LHCN-M2 (cell line): Measurements from ENCODE around the gene SEPTIN11. TPM values are rescaled to one million over a fixed set of nuclear protein-coding genes. Genes with fewer than 3 reads are reported as not detected.
A peak's percentile ranks its signal among the peaks of the same experiment; 100 is the strongest.

Experiments
- DNase-seq: peaks from one replicate; pipeline ENCODE4 v3.0.0-alpha.2; 2012; ENCODE audit warnings: low read depth
- polyA plus RNA-seq: library from polyadenylated mRNA; unstranded; fragments of >200 nt; gene quantifications from one replicate; pipeline ENCODE4 v1.2.1, GENCODE V29; 2012; ENCODE audit warnings: missing spikeins
- total RNA-seq: library from RNA; depleted of rRNA; stranded (reverse); fragments of >200 nt; gene quantifications from 2 replicates; pipeline ENCODE4 v1.2.3, GENCODE V29; 2014; rRNA removed

SEPTIN11 gene
- total RNA-seq: 188 and 202 TPM in 2 replicates
- polyA plus RNA-seq: 173 TPM

- peak; percentile 95 for DNase-seq
These were observed at the start of gene SEPTIN11 for GRCh38 chr4:76949276-76950051. Gene SEPTIN11, plus strand, starts transcription at chr4:76949752. Its CDS starts 152 bp downstream, at chr4:76949904.

DNA sequence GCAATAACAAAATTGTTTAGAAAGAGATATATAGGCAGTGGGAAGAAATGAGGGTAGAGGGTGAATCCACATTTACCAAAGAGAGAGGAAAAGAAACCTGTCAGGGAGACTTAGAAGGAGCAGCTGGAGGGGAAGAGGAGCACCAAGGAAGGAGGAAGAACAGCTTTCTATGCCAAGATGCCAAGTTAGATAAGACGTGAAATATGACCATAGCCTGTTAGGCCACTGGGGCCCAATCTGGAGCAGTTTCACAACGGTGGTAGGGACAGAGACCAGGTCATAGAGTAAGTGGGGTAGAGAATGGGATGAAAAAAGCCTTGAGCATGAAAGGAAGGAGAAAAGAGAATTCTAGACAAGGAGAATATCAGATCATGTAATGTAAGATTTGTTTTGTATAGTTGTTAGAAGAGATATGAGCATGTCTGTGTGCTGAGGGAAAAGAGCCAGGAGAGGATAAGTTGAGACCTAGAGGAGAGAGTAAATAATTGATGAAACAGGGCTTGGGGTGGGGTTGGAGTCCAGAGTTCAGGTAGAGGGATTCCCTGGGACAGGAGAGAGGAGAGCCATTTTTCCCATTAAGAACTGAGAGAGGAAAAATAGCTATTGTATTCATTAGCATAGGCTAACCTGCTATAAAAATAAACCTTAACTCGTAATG, 47.2 kb upstream of the SEPTIN11 start:
- no peak for DNase-seq

DNA sequence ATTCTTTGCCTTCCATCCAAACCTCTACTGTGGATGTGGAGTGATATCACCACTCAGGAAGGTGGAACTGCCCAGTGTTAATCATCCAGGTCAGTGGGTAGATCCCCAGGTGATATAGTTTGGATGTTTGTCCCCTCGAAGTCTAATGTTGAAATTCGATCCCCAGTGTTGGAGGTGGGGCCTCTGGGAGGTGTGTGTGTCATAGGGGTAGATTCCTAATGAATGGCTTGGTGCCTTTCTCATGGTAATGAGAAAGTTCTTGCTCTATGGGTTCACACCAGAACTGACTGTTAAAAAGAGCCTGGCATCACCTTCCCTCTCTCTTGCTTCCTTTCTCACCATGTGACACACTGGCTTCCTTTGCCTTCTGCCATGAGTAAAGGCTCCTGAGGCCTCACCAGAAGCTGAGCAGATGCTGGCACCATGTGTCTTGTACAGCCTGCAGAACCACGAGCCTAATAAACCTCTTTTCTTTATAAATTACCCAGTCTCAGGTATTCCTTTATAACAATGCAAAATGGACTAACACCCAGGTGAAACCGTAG, 44.8 kb upstream of the SEPTIN11 start:
- no peak for DNase-seq

- peak; percentile 55 for DNase-seq
These were observed 44.0 kb upstream of the SEPTIN11 start for GRCh38 chr4:76905521-76905920.

GRCh38 chr4:76909711-76910110, 39.8 kb upstream of the SEPTIN11 start:
- no peak for DNase-seq

DNA sequence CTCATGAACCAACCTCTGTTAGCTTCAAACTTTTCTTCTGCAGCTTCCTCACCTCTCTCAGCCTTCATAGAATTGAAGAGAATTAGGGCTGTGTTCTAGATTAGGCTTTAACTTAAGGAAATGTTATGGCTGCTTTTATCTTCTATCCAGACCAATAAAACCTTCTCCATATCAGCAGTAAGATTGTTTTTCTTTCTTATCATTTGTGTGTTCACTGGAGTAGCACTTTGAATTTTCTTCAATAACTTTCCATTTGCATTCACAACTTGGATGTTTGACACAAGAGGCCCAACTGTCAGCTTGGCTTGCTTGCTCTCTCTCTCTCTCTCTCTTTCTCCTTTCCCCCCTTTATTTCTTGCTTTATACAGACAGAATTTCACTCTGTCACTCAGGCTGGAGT, 28.8 kb upstream of the SEPTIN11 start:
- no peak for DNase-seq

GRCh38 chr4:76923619-76924357, 25.8 kb upstream of the SEPTIN11 start:
- no peak for DNase-seq

DNA sequence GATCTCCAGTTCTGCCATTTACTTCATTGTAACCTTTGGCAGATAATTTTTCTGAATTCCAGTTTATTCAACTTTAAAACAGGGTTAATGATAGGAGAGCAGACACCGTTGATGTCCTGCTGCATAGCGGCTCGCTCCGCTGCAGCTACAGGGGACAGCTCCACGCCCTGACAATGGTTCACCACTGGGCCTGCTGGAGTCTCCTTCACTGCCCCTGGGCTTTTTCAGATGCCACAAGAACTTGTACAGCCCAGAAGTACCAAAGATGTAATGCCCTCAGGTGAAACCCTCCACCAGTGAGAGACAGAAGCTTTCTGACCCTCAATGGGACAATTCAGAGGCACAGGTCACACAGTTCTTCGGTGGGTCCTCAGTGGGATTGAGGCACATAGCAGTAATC, 22.7 kb upstream of the SEPTIN11 start:
- DNase-seq: no peak

DNA sequence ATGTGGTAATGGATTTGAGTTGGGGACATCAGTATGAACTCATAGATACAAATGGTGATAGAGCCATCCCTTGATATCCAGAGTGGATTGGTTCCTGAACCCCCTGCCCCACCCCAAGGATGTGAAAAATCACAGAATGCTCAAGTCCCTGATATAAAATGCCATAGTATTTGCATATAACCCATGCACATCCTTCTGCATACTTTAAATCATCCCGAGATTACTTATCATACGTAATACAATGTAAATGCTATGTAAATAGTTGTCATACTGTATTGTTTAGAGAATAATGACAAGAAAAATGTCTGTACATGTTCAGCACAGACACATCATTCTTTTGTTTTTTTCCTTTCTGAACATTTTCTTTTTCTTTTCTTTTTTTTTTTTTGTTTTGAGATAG, 18.9 kb upstream of the SEPTIN11 start:
- no peak for DNase-seq

GRCh38 chr4:76931087-76931486, 18.5 kb upstream of the SEPTIN11 start:
- peak; percentile 39 for DNase-seq

DNA sequence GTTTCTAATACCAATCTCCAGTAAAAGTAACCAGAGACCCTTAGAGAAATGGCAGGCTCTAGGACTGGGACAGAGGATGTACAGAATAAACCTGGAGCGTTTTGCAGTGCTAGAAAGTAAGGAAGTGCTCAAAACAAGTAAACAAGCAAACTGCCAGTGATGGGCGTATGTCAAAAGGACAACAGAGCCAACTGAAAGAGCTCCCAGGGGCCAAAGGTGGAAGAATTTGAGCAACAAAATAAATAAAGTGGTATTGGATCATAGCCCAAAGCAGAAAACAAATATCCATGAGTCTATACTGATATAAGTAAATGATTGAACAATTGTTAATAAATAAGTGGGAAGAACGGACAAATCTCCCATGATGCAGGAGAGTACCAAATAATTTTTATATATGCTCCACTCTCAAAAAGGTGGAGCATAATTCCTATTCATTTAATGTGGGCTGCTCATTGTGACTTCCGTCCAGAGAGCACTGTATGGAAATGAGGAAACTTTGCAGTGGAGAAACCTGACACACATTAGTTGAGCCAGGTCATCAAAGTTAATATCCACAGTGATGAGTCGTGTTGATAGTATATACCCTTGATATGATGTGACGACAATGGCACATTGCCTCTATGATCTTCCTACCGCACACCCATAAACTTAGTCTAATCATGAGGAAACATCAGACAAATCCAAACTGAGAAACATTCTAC, 17.8 kb upstream of the SEPTIN11 start:
- DNase-seq: no peak

DNA sequence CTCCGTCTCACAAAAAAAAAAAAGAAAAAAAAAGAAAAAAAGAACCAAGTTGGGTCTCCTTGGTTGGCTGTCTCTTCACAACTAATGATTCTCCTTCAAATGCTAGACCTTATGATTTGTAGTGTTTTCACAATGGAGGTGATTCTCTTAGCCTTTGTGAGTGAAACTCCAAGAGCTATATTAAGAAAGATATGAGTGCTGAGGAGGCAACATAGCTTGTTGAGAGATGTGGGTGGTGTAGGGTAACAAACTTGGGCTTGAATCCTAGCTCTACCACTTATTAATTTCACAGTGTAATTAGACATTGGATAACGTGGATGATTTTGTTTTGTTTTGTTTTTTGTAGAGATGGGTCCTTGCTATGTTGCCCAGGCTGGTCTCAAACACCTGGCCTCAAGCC, 10.4 kb upstream of the SEPTIN11 start:
- DNase-seq: no peak

GRCh38 chr4:76943129-76943620, 6.4 kb upstream of the SEPTIN11 start:
- DNase-seq: peak; percentile 48

GRCh38 chr4:76943790-76944189, 5.8 kb upstream of the SEPTIN11 start:
- DNase-seq: no peak

DNA sequence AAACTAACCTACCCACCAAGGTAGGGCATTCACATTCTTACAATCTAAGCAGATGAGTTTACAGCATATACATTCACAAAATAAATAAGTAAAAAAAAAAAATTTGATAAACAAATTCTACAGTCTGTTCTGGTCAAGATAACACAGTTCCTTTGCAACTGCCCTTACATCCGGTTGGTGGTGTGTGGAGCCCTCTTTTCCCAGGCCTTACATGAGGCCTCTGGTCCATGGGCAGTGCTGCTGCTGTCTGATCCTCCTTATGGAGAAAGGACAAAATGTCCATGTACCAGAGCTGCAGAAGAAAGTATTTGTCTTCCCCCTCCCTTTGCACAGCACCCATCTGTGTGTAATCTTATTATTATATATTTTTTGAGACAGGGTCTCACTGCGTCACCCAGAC, 2.2 kb upstream of the SEPTIN11 start:
- no peak for DNase-seq

DNA sequence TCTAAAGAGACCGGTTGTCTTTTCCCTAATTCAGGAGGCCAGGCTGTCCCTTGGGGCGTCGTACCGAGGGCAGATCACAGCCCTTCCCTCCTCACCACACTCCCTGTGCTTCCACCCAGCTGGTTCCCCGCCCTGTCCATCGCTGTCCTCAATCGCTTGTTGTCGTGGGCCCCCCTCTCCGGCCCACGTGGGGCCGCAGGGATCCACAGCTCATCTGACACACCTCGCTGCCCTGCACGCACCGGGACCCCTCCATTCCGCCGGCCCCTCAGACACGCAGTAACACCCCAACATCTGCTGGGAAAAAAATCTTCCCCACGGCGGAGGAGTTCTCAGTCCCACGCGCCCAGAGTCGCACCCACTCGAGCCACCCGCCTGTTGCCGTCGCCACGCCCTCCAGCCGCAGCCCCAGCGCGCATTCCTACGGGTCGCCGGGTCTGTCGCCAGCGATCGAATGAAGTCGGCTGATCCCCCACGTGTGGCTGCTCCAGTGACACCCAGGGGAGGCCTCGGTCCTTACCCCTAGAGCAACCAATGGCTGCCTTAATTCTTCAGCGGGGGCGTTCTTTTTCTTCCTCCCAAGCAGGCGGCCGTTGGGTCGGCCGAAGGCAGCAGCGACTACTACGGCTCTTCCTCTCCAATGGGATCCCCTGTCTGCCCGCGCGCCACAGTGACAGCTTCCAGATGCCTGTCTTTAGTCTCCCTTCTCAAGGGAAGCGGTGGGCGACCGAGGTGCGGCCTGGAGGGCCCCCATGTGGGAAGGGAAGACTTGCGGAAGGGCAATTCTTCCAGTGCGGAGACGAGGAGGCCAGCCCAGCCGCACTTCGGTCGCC, 893 bp upstream of the SEPTIN11 start:
- peak; percentile 75 for DNase-seq

- DNase-seq: peak; percentile 54
These were observed 752 bp downstream of the SEPTIN11 start for GRCh38 chr4:76950052-76950955.

DNA sequence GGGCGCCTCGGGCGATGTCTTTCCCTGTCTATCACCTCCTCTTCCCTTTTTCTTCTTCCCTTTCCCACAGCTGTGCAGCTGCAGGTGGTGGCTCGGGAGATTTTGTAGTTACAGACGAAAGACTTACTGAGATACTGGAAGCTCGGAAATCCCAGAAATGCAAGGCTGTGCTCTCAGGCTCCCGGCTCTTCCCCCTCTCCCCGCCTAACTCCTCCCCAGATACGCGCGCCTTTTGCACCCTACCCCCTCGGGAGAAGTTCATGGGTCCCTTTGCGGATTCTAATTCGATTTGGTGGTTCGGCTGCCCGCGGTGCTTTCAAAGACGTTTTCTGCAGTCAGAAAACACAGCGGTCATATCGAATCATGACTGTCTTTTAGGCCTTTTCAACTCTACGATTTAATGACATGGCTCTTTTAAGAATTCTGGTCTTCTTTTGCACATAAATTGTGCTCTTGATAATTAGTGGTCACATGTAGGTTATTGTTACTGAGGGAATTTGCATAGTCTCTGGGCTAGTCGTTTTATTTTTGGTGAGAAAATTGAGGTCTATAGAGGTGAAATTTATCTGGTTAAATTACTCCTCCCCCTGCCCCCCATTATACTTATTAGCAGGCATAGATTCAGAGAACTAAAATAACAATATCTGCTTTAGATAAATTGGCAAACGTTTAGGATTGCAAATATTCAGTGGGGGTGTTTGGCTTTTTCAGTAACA, 1.6 kb downstream of the SEPTIN11 start:
- peak; percentile 49 for DNase-seq

GRCh38 chr4:76951672-76952010, 2.1 kb downstream of the SEPTIN11 start:
- no peak for DNase-seq
